Measurements from ENCODE around the gene CARMIL3. TPM values are rescaled to one million over a fixed set of nuclear protein-coding genes. Genes with fewer than 3 reads are reported as not detected.

CARMIL3 gene
- total RNA-seq, 1 donor from 2014 or later: 0.95 TPM

- intact Hi-C loops (cut with DNase I): no loop called here
- H3K4me3 ChIP-seq: no peak overlapping the region
- TF ChIP-seq CTCF (IDR thresholded peaks at IDR 0.05): no peak
- H3K27me3 ChIP-seq (ENCODE audit: low read depth): no peaks in the 10 kb centered on the region
- no peak for DNase-seq
- no peak for ATAC-seq
- H3K4me1 ChIP-seq: peaks cover 31% of the 10 kb centered on the region
- H3K9me3 ChIP-seq: no peaks in the 10 kb centered on the region
- H3K27ac ChIP-seq: no peak overlapping the region
- peaks cover 37% of the 10 kb centered on the region for H3K36me3 ChIP-seq
Observed at GRCh38 chr14:24096545-24097181, 44.9 kb downstream of the CARMIL3 start.

- no peak for TF ChIP-seq CTCF (IDR thresholded peaks at IDR 0.05)
- Histone ChIP-seq H3K36me3 (peaks cover 49% of the 10 kb centered on the region), H3K4me1 (peaks cover 17% of the 10 kb centered on the region), H3K27me3 (ENCODE audit: low read depth) (no peaks in the 10 kb centered on the region), H3K27ac (no peak overlapping the region), H3K4me3 (no peak overlapping the region), H3K9me3 (no peaks in the 10 kb centered on the region)
- DNase-seq (no peak), ATAC-seq (no peak)
- intact Hi-C loops (cut with DNase I): no loop called here
Observed at GRCh38 chr14:24098229-24098926, 46.6 kb downstream of the CARMIL3 start.

GRCh38 chr14:24098927-24099813 is 47.4 kb downstream of the CARMIL3 start:
- no peak overlapping the region for H3K27ac ChIP-seq
- H3K36me3 ChIP-seq: peaks cover 54% of the 10 kb centered on the region
- intact Hi-C loops (cut with DNase I): no loop called here
- peaks cover 13% of the 10 kb centered on the region for H3K4me1 ChIP-seq
- DNase-seq (no peak), ATAC-seq (no peak)
- no peak overlapping the region for H3K4me3 ChIP-seq
- H3K27me3 ChIP-seq (ENCODE audit: low read depth): no peaks in the 10 kb centered on the region
- no peak for TF ChIP-seq CTCF (IDR thresholded peaks at IDR 0.05)
- H3K9me3 ChIP-seq: no peaks in the 10 kb centered on the region

GRCh38 chr14:24100197-24100981 is 48.6 kb downstream of the CARMIL3 start:
- Histone ChIP-seq H3K36me3 (peaks cover 54% of the 10 kb centered on the region), H3K27me3 (ENCODE audit: low read depth) (no peaks in the 10 kb centered on the region), H3K4me1 (peaks cover 6% of the 10 kb centered on the region), H3K4me3 (no peak overlapping the region), H3K27ac (no peak overlapping the region), H3K9me3 (no peaks in the 10 kb centered on the region)
- TF ChIP-seq CTCF (IDR thresholded peaks at IDR 0.05): no peak
- DNase-seq (no peak), ATAC-seq (no peak)
- intact Hi-C loops (cut with DNase I): no loop called here

- TF ChIP-seq CTCF (IDR thresholded peaks at IDR 0.05): no peak
- no peak overlapping the region for H3K27ac ChIP-seq
- no peaks in the 10 kb centered on the region for H3K9me3 ChIP-seq
- H3K36me3 ChIP-seq: peaks cover 54% of the 10 kb centered on the region
- H3K4me3 ChIP-seq: no peak overlapping the region
- no peaks in the 10 kb centered on the region for H3K27me3 ChIP-seq (ENCODE audit: low read depth)
- ATAC-seq (no peak), DNase-seq (no peak)
- intact Hi-C loops (cut with DNase I): no loop called here
- no peaks in the 10 kb centered on the region for H3K4me1 ChIP-seq
Observed at GRCh38 chr14:24100982-24101494, 49.2 kb downstream of the CARMIL3 start.

All from lower lobe of right lung (tissue), 2 donors.